ENCODE measurements around the gene SNX2.

Gene SNX2

GRCh38 chr5:122773619-122774018 is 1.3 kb upstream of the SNX2 start:
- DNase-seq (ENCODE audit: low spot score), result no peak

- DNase-seq (ENCODE audit: low spot score), result no peak
Observed at GRCh38 chr5:122774519-122774860, 390 bp upstream of the SNX2 start.

GRCh38 chr5:122775550-122776542 is 966 bp downstream of the SNX2 start:
- DNase-seq (ENCODE audit: low spot score), result peak; percentile 76

- no peak for DNase-seq (ENCODE audit: low spot score)
Observed at GRCh38 chr5:122778157-122778556, 3.3 kb downstream of the SNX2 start.

- DNase-seq (ENCODE audit: low spot score), result no peak
Observed at GRCh38 chr5:122779451-122779850, 4.6 kb downstream of the SNX2 start.

- DNase-seq (ENCODE audit: low spot score), result no peak
Observed at GRCh38 chr5:122780296-122780695, 5.4 kb downstream of the SNX2 start.

- DNase-seq (ENCODE audit: low spot score), result no peak
Observed at GRCh38 chr5:122781465-122781864, 6.6 kb downstream of the SNX2 start.

- no peak for DNase-seq (ENCODE audit: low spot score)
Observed at GRCh38 chr5:122785294-122785693, 10.4 kb downstream of the SNX2 start.

- no peak for DNase-seq (ENCODE audit: low spot score)
Observed at GRCh38 chr5:122788371-122788770, 13.5 kb downstream of the SNX2 start.

- DNase-seq (ENCODE audit: low spot score), result no peak
Observed at GRCh38 chr5:122788996-122789395, 14.1 kb downstream of the SNX2 start.

GRCh38 chr5:122789461-122790171 is 14.7 kb downstream of the SNX2 start:
- no peak for DNase-seq (ENCODE audit: low spot score)

GRCh38 chr5:122790354-122791103 is 15.6 kb downstream of the SNX2 start:
- DNase-seq (ENCODE audit: low spot score), result no peak

GRCh38 chr5:122805481-122805880 is 30.6 kb downstream of the SNX2 start:
- no peak for DNase-seq (ENCODE audit: low spot score)

GRCh38 chr5:122810405-122810804 is 35.5 kb downstream of the SNX2 start:
- no peak for DNase-seq (ENCODE audit: low spot score)

GRCh38 chr5:122815218-122815767 is 40.4 kb downstream of the SNX2 start:
- no peak for DNase-seq (ENCODE audit: low spot score)

GRCh38 chr5:122816756-122817155 is 41.9 kb downstream of the SNX2 start:
- DNase-seq (ENCODE audit: low spot score), result no peak

- DNase-seq (ENCODE audit: low spot score), result no peak
Observed at GRCh38 chr5:122831984-122832383, 57.1 kb downstream of the SNX2 start.

GRCh38 chr5:122835681-122836080 is 60.8 kb downstream of the SNX2 start:
- DNase-seq (ENCODE audit: low spot score), result peak; percentile 21

- DNase-seq (ENCODE audit: low spot score), result no peak
Observed at GRCh38 chr5:122836947-122837346, 62.1 kb downstream of the SNX2 start.

GRCh38 chr5:122839731-122840130 is 64.9 kb downstream of the SNX2 start:
- DNase-seq (ENCODE audit: low spot score), result no peak

GRCh38 chr5:122842016-122842580 is 67.2 kb downstream of the SNX2 start:
- no peak for DNase-seq (ENCODE audit: low spot score)

Measured in NAMALWA (cell line).